CD4-positive, alpha-beta memory T cell (primary cell): ENCODE results near the gene TYROBP. TPM values are rescaled to one million over a fixed set of nuclear protein-coding genes. Genes with fewer than 3 reads are reported as not detected.
"Not testable (repeated sequence)": the region's sequence is repeated elsewhere in the genome, so short reads cannot be mapped to it uniquely, and the experiment has no call there.

Experiments
- CTCF ChIA-PET: fragments of 350-600 bp; sonication (Branson Sonifier 250); formaldehyde crosslinking; loops from one replicate; lab custom pipeline; 2021; ENCODE audit warnings: inconsistent platforms; ENCODE audit not compliant: partially characterized antibody; lab: Charles Lee
- POLR2A ChIA-PET: fragments of 350-600 bp; sonication (Branson Sonifier 250); formaldehyde crosslinking; loops from one replicate; lab custom pipeline; 2021; ENCODE audit not compliant: partially characterized antibody; lab: Charles Lee
- DNase-seq, 5 donors: peaks; one replicate each; pipeline versions ENCODE4 v3.0.0 to v3.0.0-alpha.2; 2020 to 2022; ENCODE audit warnings: mixed read lengths in 1 of 5
- H3K27ac ChIP-seq: one replicate; pipeline ENCODE4 v1.7.0; 2013; ENCODE audit warnings: low read depth, low read length
- H3K27me3 ChIP-seq: 2 replicates; pipeline ENCODE4 v1.7.0; 2013; ENCODE audit warnings: mild to moderate bottlenecking, low read length, moderate library complexity; ENCODE audit not compliant: insufficient read depth
- H3K36me3 ChIP-seq: 2 replicates; pipeline ENCODE4 v1.7.0; 2013; ENCODE audit warnings: mild to moderate bottlenecking, low read length, moderate library complexity; ENCODE audit not compliant: insufficient read depth
- H3K4me1 ChIP-seq: 2 replicates; pipeline ENCODE4 v1.7.0; 2013; ENCODE audit warnings: mild to moderate bottlenecking, low read length, moderate library complexity; ENCODE audit not compliant: insufficient read depth
- H3K4me3 ChIP-seq, 2 donors: one replicate each; pipeline ENCODE4 v1.7.0; 2013; ENCODE audit warnings: low read length in 2 of 2, mild to moderate bottlenecking in 1 of 2
- H3K9me3 ChIP-seq, 2 donors: one replicate each; pipeline ENCODE4 v1.7.0; 2013; ENCODE audit warnings: low read length in 2 of 2, control low read depth in 1 of 2; ENCODE audit not compliant: control insufficient read depth in 1 of 2
- H3K27ac Mint-ChIP-seq, 7 donors: one replicate each; pipeline ENCODE4 v1.8.0; 2020 to 2021; ENCODE audit warnings: mixed read lengths in 7 of 7, mild to moderate bottlenecking in 6 of 7, inconsistent platforms in 3 of 7, moderate library complexity in 3 of 7
- H3K27me3 Mint-ChIP-seq, 2 donors: one replicate each; pipeline ENCODE4 v1.8.0; 2020 to 2021; ENCODE audit warnings: mixed read lengths in 2 of 2
- H3K36me3 Mint-ChIP-seq, 2 donors: one replicate each; pipeline ENCODE4 v1.8.0; 2020 to 2021; ENCODE audit warnings: mixed read lengths in 2 of 2, inconsistent platforms in 1 of 2, mild to moderate bottlenecking in 1 of 2
- H3K4me1 Mint-ChIP-seq, 4 donors: one replicate each; pipeline ENCODE4 v1.8.0; 2020 to 2021; ENCODE audit warnings: mixed read lengths in 4 of 4, mild to moderate bottlenecking in 1 of 4
- H3K4me3 Mint-ChIP-seq, 8 donors: one replicate each; pipeline ENCODE4 v1.8.0; 2020 to 2021; ENCODE audit warnings: mixed read lengths in 8 of 8, mild to moderate bottlenecking in 7 of 8, moderate library complexity in 6 of 8, inconsistent platforms in 3 of 8
- H3K9me3 Mint-ChIP-seq, 8 donors: one replicate each; pipeline ENCODE4 v1.8.0; 2020 to 2021; ENCODE audit warnings: mixed read lengths in 8 of 8, mild to moderate bottlenecking in 5 of 8, inconsistent platforms in 3 of 8, moderate library complexity in 1 of 8
- intact Hi-C: fragments of 100-400 bp; cut with micrococcal nuclease; formaldehyde crosslinking; loops from one replicate; pipeline ENCODE4 v1.15.1; 2023
- polyA plus RNA-seq, 2 donors: library from polyadenylated mRNA; unstranded; fragments of 300-500 nt; fragmentation: Illumina TruSeq; gene quantifications; one replicate each; pipeline ENCODE4 v1.2.3, GENCODE V29; 2021
- total RNA-seq, 2 experiments: library from RNA; stranded (reverse); gene quantifications; one replicate each; pipeline ENCODE4 v1.2.3, GENCODE V29; 2021

Gene TYROBP
- total and polyA plus RNA-seq, 4 experiments from 2014 or later, result 2.3 to 17.3 (median 7.6) TPM

GRCh38 chr19:35879770-35880317 lies 28.3 kb downstream of the TYROBP start:
- Histone ChIP-seq H3K27ac (no peak overlapping the region), H3K4me1 (peaks cover 13% of the 10 kb centered on the region), H3K9me3 (no peaks in the 10 kb centered on the region), H3K27me3 (peaks cover 14% of the 10 kb centered on the region), H3K36me3 (no peaks in the 10 kb centered on the region), H3K4me3 (no peak overlapping the region)
- H3K27me3 Mint-ChIP-seq, result peaks cover 11 to 21% of the 10 kb centered on the region in 2 donors
- peaks cover 0 to 4% of the 10 kb centered on the region in 2 donors for H3K36me3 Mint-ChIP-seq
- DNase-seq, result peak; percentile 59 to 71 (median 67)
- intact Hi-C loops, result loop anchor here (5.0 kb wide), 1 partner anchor 292 kb away; no protein-coding TSS in a partner anchor
- peak overlapping the region in 3 of 7 donors; percentile 32 to 68 (median 66) for H3K27ac Mint-ChIP-seq
- no peaks in the 10 kb centered on the region for H3K9me3 Mint-ChIP-seq
- peaks cover 7 to 19% (median 9%) of the 10 kb centered on the region in 4 donors for H3K4me1 Mint-ChIP-seq
- peak overlapping the region in 1 of 8 donors; percentile 13 for H3K4me3 Mint-ChIP-seq
- ChIA-PET POLR2A (no interaction called here), CTCF (interaction anchor here (1.5 to 5.7 kb wide), 3 partner anchors 14 to 187 kb away, joined by 4 to 125 read pairs (median 18); no protein-coding TSS in a partner anchor)

- Mint-ChIP-seq H3K4me1 (peaks cover 7 to 14% (median 9%) of the 10 kb centered on the region in 4 donors), H3K4me3 (no peak overlapping the region), H3K36me3 (peaks cover 0 to 4% of the 10 kb centered on the region in 2 donors), H3K27me3 (peaks cover 12 to 22% of the 10 kb centered on the region in 2 donors), H3K27ac (no peak overlapping the region), H3K9me3 (no peaks in the 10 kb centered on the region)
- no peaks in the 10 kb centered on the region for H3K36me3 ChIP-seq
- peaks cover 14% of the 10 kb centered on the region for H3K27me3 ChIP-seq
- ChIA-PET POLR2A (no interaction called here), CTCF (interaction anchor here (1.5 to 5.7 kb wide), 2 partner anchors 53 to 186 kb away, joined by 4 to 125 read pairs; no protein-coding TSS in a partner anchor)
- DNase-seq, result no peak
- H3K27ac ChIP-seq, result no peak overlapping the region
- H3K4me3 ChIP-seq, result no peak overlapping the region
- intact Hi-C loops, result no loop called here
- no peaks in the 10 kb centered on the region for H3K9me3 ChIP-seq
- H3K4me1 ChIP-seq, result peaks cover 13% of the 10 kb centered on the region
Observed at GRCh38 chr19:35879068-35879467, 29.0 kb downstream of the TYROBP start.

GRCh38 chr19:35874392-35874930 lies 33.6 kb downstream of the TYROBP start:
- CTCF ChIA-PET, result no interaction called here
- H3K27me3 Mint-ChIP-seq, result peaks cover 21 to 33% of the 10 kb centered on the region in 2 donors
- intact Hi-C loops, result no loop called here
- no peaks in the 10 kb centered on the region for H3K9me3 ChIP-seq
- no peak overlapping the region for H3K27ac ChIP-seq
- H3K4me1 Mint-ChIP-seq, result peaks cover 7 to 10% (median 8%) of the 10 kb centered on the region in 4 donors
- POLR2A ChIA-PET, result no interaction called here
- H3K36me3 Mint-ChIP-seq, result no peaks in the 10 kb centered on the region
- H3K36me3 ChIP-seq, result no peaks in the 10 kb centered on the region
- DNase-seq, result no peak
- H3K27ac Mint-ChIP-seq, result no peak overlapping the region
- no peak overlapping the region for H3K4me3 ChIP-seq
- H3K9me3 Mint-ChIP-seq, result no peaks in the 10 kb centered on the region
- peaks cover 11% of the 10 kb centered on the region for H3K27me3 ChIP-seq
- peaks cover 12% of the 10 kb centered on the region for H3K4me1 ChIP-seq
- no peak overlapping the region for H3K4me3 Mint-ChIP-seq

GRCh38 chr19:35872180-35872579 lies 35.9 kb downstream of the TYROBP start:
- Mint-ChIP-seq H3K9me3 (no peaks in the 10 kb centered on the region), H3K4me3 (no peak overlapping the region), H3K27me3 (peaks cover 22 to 37% of the 10 kb centered on the region in 2 donors), H3K27ac (no peak overlapping the region), H3K4me1 (peaks cover 10 to 25% (median 13%) of the 10 kb centered on the region in 4 donors), H3K36me3 (no peaks in the 10 kb centered on the region)
- no peak overlapping the region for H3K27ac ChIP-seq
- peaks cover 4% of the 10 kb centered on the region for H3K27me3 ChIP-seq
- intact Hi-C loops, result no loop called here
- POLR2A ChIA-PET, result no interaction called here
- H3K4me3 ChIP-seq, result no peak overlapping the region
- no peaks in the 10 kb centered on the region for H3K9me3 ChIP-seq
- H3K4me1 ChIP-seq, result peaks cover 24% of the 10 kb centered on the region
- no peaks in the 10 kb centered on the region for H3K36me3 ChIP-seq
- DNase-seq, result no peak
- CTCF ChIA-PET, result no interaction called here

GRCh38 chr19:35871611-35872010 lies 36.5 kb downstream of the TYROBP start:
- DNase-seq, result no peak
- no peak overlapping the region for H3K27ac Mint-ChIP-seq

GRCh38 chr19:35870798-35871197 lies 37.3 kb downstream of the TYROBP start:
- intact Hi-C loops, result no loop called here
- Mint-ChIP-seq H3K27ac (no peak overlapping the region), H3K36me3 (no peaks in the 10 kb centered on the region), H3K9me3 (no peaks in the 10 kb centered on the region), H3K4me1 (peaks cover 10 to 25% (median 13%) of the 10 kb centered on the region in 4 donors), H3K27me3 (peaks cover 19 to 34% of the 10 kb centered on the region in 2 donors), H3K4me3 (peak overlapping the region in 2 of 8 donors; percentile 8 to 81)
- H3K4me3 ChIP-seq, result no peak overlapping the region
- no peaks in the 10 kb centered on the region for H3K36me3 ChIP-seq
- peaks cover 24% of the 10 kb centered on the region for H3K4me1 ChIP-seq
- H3K27ac ChIP-seq, result no peak overlapping the region
- ChIA-PET POLR2A (no interaction called here), CTCF (no interaction called here)
- no peak for DNase-seq
- no peaks in the 10 kb centered on the region for H3K9me3 ChIP-seq
- peaks cover 4% of the 10 kb centered on the region for H3K27me3 ChIP-seq

More at GRCh38 chr19:35871611-35872010, 36.5 kb downstream of the TYROBP start:
- Mint-ChIP-seq H3K36me3 (no peaks in the 10 kb centered on the region), H3K27me3 (peaks cover 22 to 37% of the 10 kb centered on the region in 2 donors), H3K9me3 (no peaks in the 10 kb centered on the region), H3K4me3 (peak overlapping the region in 1 of 8 donors; percentile 41), H3K4me1 (peaks cover 10 to 25% (median 13%) of the 10 kb centered on the region in 4 donors)
- H3K27ac ChIP-seq, result no peak overlapping the region
- H3K4me1 ChIP-seq, result peaks cover 24% of the 10 kb centered on the region
- intact Hi-C loops, result no loop called here
- no peaks in the 10 kb centered on the region for H3K36me3 ChIP-seq
- ChIA-PET CTCF (no interaction called here), POLR2A (no interaction called here)
- no peaks in the 10 kb centered on the region for H3K9me3 ChIP-seq
- peaks cover 4% of the 10 kb centered on the region for H3K27me3 ChIP-seq
- H3K4me3 ChIP-seq, result no peak overlapping the region

- Mint-ChIP-seq H3K4me3 (peak overlapping the region; percentile 64 to 89 (median 74)), H3K27me3 (peaks cover 20 to 39% of the 10 kb centered on the region in 2 donors), H3K4me1 (peaks cover 10 to 25% (median 13%) of the 10 kb centered on the region in 4 donors), H3K27ac (peak overlapping the region in 2 of 7 donors; percentile 73 to 74)
- DNase-seq, intact Hi-C loops, H3K27ac ChIP-seq, H3K36me3 Mint-ChIP-seq, H3K9me3 Mint-ChIP-seq, H3K9me3 ChIP-seq, H3K36me3 ChIP-seq, H3K27me3 ChIP-seq: not testable (repeated sequence)
- Histone ChIP-seq H3K4me1 (peaks cover 24% of the 10 kb centered on the region), H3K4me3 (peak overlapping the region in 1 of 2 donors; percentile 24)
- ChIA-PET CTCF (interaction anchor here (0.9 kb wide), 1 partner anchor 61 kb away, joined by 3 read pairs; no protein-coding TSS in a partner anchor), POLR2A (interaction anchor here (1.0 to 1.1 kb wide), 2 partner anchors 11 to 33 kb away, joined by 3 to 4 read pairs; no protein-coding TSS in a partner anchor)
Observed at GRCh38 chr19:35870124-35870736, 37.9 kb downstream of the TYROBP start.
